Lower leg skin (tissue), 4 donors: ENCODE measurements around the gene CNTNAP5. TPM values are rescaled to one million over a fixed set of nuclear protein-coding genes. Genes with fewer than 3 reads are reported as not detected.

Source experiments
- DNase-seq, 2 donors: peaks; one replicate each; pipeline ENCODE4 v3.0.0-alpha.2; 2019; ENCODE audit warnings: low spot score in 2 of 2
- H3K4me3 ChIP-seq: fragments of 200-600 bp; sonication (generic); 2 replicates; pipeline ENCODE4 v1.5.1; 2017; ENCODE audit warnings: mild to moderate bottlenecking, low read depth; ENCODE audit not compliant: poor library complexity, severe bottlenecking
- CTCF ChIP-seq, 3 donors: fragments of 450-650 bp; IDR thresholded peaks; one replicate each; pipeline ENCODE4 v1.5.1; 2016; ENCODE audit warnings: antibody characterized with exemption in 3 of 3, mild to moderate bottlenecking in 3 of 3, moderate library complexity in 2 of 3
- POLR2A ChIP-seq, 2 donors: fragments of 450-650 bp; IDR thresholded peaks; one replicate each; pipeline ENCODE4 v1.6.1; 2016 to 2017; ENCODE audit warnings: antibody characterized with exemption in 2 of 2, mild to moderate bottlenecking in 1 of 2, moderate library complexity in 1 of 2
- WGBS, 2 donors: methylation state at CpG; one replicate each; pipeline ENCODE4 v1.1.5; 2018; 5-methylcytosine and 5-hydroxymethylcytosine counted together
- intact Hi-C: fragments of 100-400 bp; cut with DNase I; formaldehyde crosslinking; loops from one replicate; pipeline ENCODE4 v1.15.0; 2023; ENCODE audit warnings: low total_unique reads
- total RNA-seq, 4 donors: library from RNA; depleted of rRNA; stranded (reverse); fragments of >200 nt; gene quantifications; one replicate each; pipeline ENCODE4 v1.1.0, GENCODE V29; 2016

CNTNAP5 gene
- total RNA-seq, 4 donors from 2014 or later = not detected

- WGBS, 2 donors = 35% methylated on average over 3 of the region's 3 CpGs
- H3K4me3 ChIP-seq = no peak overlapping the region
- TF ChIP-seq CTCF (IDR thresholded peaks at IDR 0.05) = no peak
- no peak for TF ChIP-seq POLR2A (IDR thresholded peaks at IDR 0.05)
- intact Hi-C loops = no loop called here
- DNase-seq = no peak
Observed at GRCh38 chr2:124325667-124326440, 300.8 kb downstream of the CNTNAP5 start.

GRCh38 chr2:124327303-124327702 is 302.2 kb downstream of the CNTNAP5 start:
- no peak overlapping the region for H3K4me3 ChIP-seq
- no peak for DNase-seq
- TF ChIP-seq POLR2A (IDR thresholded peaks at IDR 0.05) = no peak
- no peak for TF ChIP-seq CTCF (IDR thresholded peaks at IDR 0.05)
- intact Hi-C loops = no loop called here

- intact Hi-C loops = no loop called here
- TF ChIP-seq CTCF (IDR thresholded peaks at IDR 0.05) = no peak
- no peak for TF ChIP-seq POLR2A (IDR thresholded peaks at IDR 0.05)
- H3K4me3 ChIP-seq = no peak overlapping the region
- DNase-seq = no peak
- WGBS, 2 donors = 41 to 52% methylated on average over 3 of the region's 3 CpGs
Observed at GRCh38 chr2:124328397-124328796, 303.3 kb downstream of the CNTNAP5 start.

GRCh38 chr2:124333784-124334183 is 308.7 kb downstream of the CNTNAP5 start:
- intact Hi-C loops = no loop called here
- DNase-seq = no peak
- 77 to 79% methylated on average over 4 of the region's 4 CpGs for WGBS, 2 donors
- H3K4me3 ChIP-seq = no peak overlapping the region
- no peak for TF ChIP-seq POLR2A (IDR thresholded peaks at IDR 0.05)
- TF ChIP-seq CTCF (IDR thresholded peaks at IDR 0.05) = no peak

GRCh38 chr2:124335058-124335457 is 310.0 kb downstream of the CNTNAP5 start:
- no peak for DNase-seq
- TF ChIP-seq POLR2A (IDR thresholded peaks at IDR 0.05) = no peak
- TF ChIP-seq CTCF (IDR thresholded peaks at IDR 0.05) = no peak
- no peak overlapping the region for H3K4me3 ChIP-seq
- intact Hi-C loops = no loop called here
- 83 to 84% methylated on average over 2 of the region's 2 CpGs for WGBS, 2 donors

- TF ChIP-seq CTCF (IDR thresholded peaks at IDR 0.05) = no peak
- TF ChIP-seq POLR2A (IDR thresholded peaks at IDR 0.05) = no peak
- intact Hi-C loops = no loop called here
- no peak for DNase-seq
- H3K4me3 ChIP-seq = no peak overlapping the region
- 79 to 81% methylated on average over 2 of the region's 2 CpGs for WGBS, 2 donors
Observed at GRCh38 chr2:124339709-124340108, 314.6 kb downstream of the CNTNAP5 start.
